Measurements from ENCODE around the gene S100A2. TPM values are rescaled to one million over a fixed set of nuclear protein-coding genes. Genes with fewer than 3 reads are reported as not detected.
"Not testable (repeated sequence)": the region's sequence is repeated elsewhere in the genome, so short reads cannot be mapped to it uniquely, and the experiment has no call there.

Gene S100A2
- total and polyA plus RNA-seq, 5 experiments from 2014 or later: not detected

DNA sequence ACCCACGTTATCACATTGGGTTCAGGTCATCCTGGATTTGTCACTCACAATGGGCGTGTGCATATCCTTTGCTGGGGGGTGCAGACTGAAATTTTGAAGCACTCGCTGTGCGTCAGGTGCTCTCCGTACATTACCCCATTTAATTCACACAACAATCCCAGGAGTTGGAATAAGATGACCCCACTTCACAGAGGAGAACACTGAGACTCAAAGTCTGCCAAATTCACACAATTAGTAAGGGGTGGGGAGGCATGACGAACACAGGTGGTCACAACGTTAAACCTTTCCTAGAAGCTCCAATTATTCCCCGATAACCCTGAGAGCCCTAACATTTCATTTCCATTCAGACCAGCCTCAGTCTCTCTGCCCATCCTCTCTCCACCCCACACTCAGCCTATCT is 3.8 kb upstream of the S100A2 start:
- Mint-ChIP-seq H3K9me3 (no peaks in the 10 kb centered on the region), H3K4me3 (peak overlapping the region in 2 of 10 donors; percentile 12 to 50), H3K27ac (no peak overlapping the region), H3K27me3 (peaks cover 0 to 12% (median 3%) of the 10 kb centered on the region in 5 donors), H3K36me3 (no peaks in the 10 kb centered on the region), H3K4me1 (peaks cover 16 to 41% (median 30%) of the 10 kb centered on the region in 4 donors)
- DNase-seq (no peak), ATAC-seq (no peak)
- POLR2A ChIA-PET: interaction anchor here (1.4 to 5.8 kb wide), 5 partner anchors 25 to 67 kb away, joined by 5 to 44 read pairs (median 13); partner anchors contain the start of genes S100A4 and S100A6

DNA sequence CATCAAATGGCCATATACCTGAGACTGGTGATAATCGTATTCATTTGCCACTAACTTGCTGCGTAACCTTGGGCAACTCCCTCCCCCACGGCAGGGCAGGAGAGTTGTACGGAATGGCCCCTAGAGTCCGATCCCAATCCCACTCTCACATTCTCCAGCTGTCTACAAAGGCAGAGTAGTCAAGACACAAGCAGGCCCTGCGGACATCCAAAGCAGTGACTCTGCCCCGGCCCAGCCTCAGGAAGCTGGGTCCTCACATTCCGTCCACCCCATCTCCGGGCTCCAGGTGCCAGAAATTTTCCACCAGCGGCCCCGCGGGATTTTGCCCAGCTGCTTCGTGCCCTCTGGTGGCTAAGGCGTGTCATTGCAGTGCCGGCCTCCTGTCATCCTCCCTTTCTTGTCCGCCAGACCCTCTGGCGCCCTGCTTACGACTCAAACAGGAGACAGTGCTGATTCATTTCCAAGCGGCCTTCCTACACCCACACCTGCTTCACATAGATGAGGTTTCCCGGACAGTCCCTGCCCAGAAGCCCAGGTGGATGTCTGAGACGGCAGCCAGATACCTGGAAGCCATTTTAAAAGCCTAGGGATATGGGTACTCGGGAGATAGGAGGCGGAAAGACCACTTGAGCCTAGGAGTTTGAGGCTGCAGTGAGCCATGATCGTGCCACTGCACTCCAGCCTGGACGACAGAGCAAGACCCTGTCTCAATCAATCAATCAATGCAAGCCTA is 2.9 kb upstream of the S100A2 start:
- H3K9me3 Mint-ChIP-seq: no peaks in the 10 kb centered on the region
- DNase-seq: peak; percentile 63 to 87 (median 75)
- peaks cover 16 to 41% (median 30%) of the 10 kb centered on the region in 4 donors for H3K4me1 Mint-ChIP-seq
- peaks cover 0 to 12% (median 3%) of the 10 kb centered on the region in 5 donors for H3K27me3 Mint-ChIP-seq
- no peaks in the 10 kb centered on the region for H3K36me3 Mint-ChIP-seq
- H3K4me3 Mint-ChIP-seq: peak overlapping the region; percentile 39 to 76 (median 66)
- peak overlapping the region in 9 of 10 donors; percentile 7 to 91 (median 77) for H3K27ac Mint-ChIP-seq
- peak; percentile 62 to 64 for ATAC-seq
- POLR2A ChIA-PET: interaction anchor here (1.1 to 5.8 kb wide), 6 partner anchors 22 to 58 kb away, joined by 3 to 44 read pairs (median 10); partner anchors contain the start of genes S100A4 and S100A6

DNA sequence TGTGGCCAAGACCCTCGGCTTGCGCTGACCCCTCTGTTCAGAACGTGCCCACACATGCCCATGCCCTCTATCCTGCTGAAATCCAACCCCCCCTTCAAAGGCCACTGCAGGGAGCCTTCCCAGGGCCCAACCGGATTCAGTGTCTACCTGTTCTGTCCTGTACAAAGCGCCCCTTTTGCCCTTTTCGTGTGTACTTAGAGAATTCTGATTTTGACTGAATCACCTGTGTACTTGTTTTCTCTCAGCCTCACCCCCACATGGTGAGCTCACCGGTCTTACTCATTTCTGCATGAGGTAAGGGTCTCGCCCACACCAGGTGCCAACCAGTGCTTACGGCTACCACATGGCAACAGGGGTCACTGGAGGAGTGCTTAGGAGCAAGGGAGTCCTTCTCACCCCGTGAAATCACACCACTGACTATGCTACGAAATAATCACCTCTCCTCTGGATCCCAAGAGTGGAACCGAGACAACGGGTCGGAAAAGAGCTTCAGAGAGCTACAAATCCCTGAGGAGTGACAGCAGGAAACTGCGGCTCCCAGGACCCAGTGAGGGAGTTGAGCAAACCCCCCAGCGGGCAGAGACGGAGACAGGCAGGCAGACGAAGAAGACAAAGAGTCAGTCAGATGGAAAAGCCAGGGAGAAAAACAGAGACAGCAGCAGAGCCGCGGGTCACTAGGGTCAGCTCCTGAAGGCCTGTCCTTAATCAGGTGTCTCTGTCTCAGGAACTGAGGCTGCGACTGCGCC is 2.1 kb upstream of the S100A2 start:
- no peak for DNase-seq
- H3K27ac Mint-ChIP-seq: peak overlapping the region in 5 of 10 donors; percentile 7 to 77 (median 60)
- H3K27me3 Mint-ChIP-seq: peaks cover 0 to 12% (median 3%) of the 10 kb centered on the region in 5 donors

DNA sequence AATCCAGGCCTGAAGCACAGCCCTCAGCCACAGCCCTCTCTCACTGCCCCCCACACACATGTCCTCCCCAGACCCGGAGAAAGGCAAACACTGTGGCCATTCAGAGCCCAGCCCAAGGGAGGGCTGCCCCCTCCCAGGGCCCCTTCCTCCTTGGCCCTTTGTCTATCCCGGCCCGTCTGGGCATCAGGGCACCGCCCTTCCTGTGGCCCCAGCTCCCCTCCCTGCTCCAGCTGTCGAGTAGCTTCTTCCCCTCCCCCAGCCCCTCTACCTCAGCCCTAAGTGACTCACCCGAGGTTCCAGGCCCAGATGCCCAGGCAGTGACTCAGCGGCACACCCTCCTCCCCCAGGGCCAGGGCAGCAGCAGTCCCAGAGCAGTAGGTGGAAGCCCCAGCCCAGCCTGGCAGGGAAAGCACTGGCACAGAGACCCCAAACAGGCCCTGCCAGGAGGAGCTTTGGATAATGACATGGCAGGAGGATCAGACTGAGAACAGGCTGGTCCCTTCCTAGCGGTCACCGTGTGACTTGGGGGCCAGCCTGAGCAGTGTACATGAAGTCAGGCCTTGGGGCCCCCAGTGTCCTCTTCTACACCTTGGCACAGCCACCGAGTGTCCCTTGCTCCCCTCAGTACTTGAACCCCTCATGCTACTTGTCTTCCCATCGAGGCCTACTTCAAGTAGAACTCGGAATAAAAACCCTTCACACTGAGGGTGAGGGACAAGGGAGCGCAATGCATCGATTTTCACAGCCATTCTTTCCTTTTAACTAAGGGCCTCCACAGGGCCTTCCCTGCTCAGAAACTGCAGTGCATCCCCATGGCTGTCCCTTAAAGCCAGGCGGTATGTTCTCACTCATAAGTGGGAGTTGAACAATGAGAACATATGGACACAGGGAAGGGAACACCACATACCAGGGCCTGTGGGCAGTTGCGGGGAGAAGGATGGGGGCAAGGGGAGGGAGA is 1.0 kb upstream of the S100A2 start:
- Mint-ChIP-seq H3K4me1 (peaks cover 16 to 33% (median 30%) of the 10 kb centered on the region in 4 donors), H3K36me3 (no peaks in the 10 kb centered on the region), H3K27me3 (peaks cover 0 to 9% (median 2%) of the 10 kb centered on the region in 5 donors), H3K9me3 (no peaks in the 10 kb centered on the region), H3K4me3 (peak overlapping the region in 6 of 10 donors; percentile 9 to 71 (median 52)), H3K27ac (peak overlapping the region in 8 of 10 donors; percentile 40 to 96 (median 68))
- ATAC-seq (peak; percentile 62 to 85), DNase-seq (peak in 4 of 10 donors; percentile 21 to 81 (median 52))
- POLR2A ChIA-PET: interaction anchor here (0.6 to 4.1 kb wide), 8 partner anchors 21 to 67 kb away, joined by 3 to 25 read pairs (median 6); partner anchors contain the start of genes CHTOP, S100A4, S100A5 and S100A6

More for the DNA sequence above, 2.1 kb upstream of the S100A2 start:
- POLR2A ChIA-PET: interaction anchor here (1.1 to 5.8 kb wide), 6 partner anchors 21 to 57 kb away, joined by 3 to 44 read pairs (median 10); partner anchors contain the start of genes S100A4 and S100A6
- Mint-ChIP-seq H3K4me3 (peak overlapping the region in 3 of 10 donors; percentile 14 to 48 (median 30)), H3K9me3 (no peaks in the 10 kb centered on the region), H3K4me1 (peaks cover 16 to 37% (median 30%) of the 10 kb centered on the region in 4 donors), H3K36me3 (no peaks in the 10 kb centered on the region)
- no peak for ATAC-seq

DNA sequence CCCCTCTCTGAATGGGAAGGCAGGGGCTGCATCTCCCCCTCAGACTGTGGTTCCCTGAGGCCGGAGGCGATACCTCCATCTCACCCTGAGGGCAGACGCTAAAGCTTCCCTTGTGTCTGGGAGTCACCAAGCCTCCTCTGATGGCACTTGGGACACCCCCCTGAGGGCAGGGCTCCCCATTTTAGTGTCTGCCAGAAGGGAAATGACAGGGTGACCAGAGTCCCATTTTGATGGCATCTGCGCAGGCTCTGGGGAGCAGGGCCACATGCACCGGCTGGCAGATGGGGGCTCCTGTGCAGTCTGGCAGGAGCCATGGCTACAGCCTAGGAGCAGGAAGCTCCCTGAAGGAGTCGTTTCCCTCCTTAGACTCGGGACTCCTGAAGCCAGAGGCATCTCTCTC is 1.7 kb downstream of the S100A2 start:
- Mint-ChIP-seq H3K27ac (peak overlapping the region in 3 of 10 donors; percentile 28 to 64 (median 29)), H3K36me3 (no peaks in the 10 kb centered on the region), H3K9me3 (no peaks in the 10 kb centered on the region), H3K27me3 (no peaks in the 10 kb centered on the region), H3K4me1 (peaks cover 16 to 32% (median 28%) of the 10 kb centered on the region in 4 donors), H3K4me3 (no peak overlapping the region)
- DNase-seq (no peak), ATAC-seq (no peak)
- POLR2A ChIA-PET: interaction anchor here (0.7 to 4.1 kb wide), 3 partner anchors 19 to 31 kb away, joined by 5 to 25 read pairs (median 9); partner anchors contain the start of gene S100A4

DNA sequence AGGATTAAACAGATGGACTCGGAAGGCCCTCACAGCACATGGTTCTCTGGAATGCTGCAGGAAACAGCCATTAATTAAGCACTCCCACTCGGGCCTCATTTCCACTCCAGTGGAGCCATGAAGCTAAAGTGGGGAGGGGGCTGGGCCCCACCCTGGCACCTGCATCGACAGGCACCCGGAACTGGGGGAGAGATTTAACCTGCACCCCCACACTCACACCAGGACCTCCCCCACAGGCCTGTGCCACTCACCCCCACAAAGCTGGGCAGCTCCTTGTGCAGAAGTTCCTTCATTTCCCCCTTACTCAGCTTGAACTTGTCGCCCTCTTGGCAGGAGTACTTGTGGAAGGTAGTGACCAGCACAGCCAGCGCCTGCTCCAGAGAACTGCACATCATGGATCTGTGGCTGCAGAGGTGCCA is 2.2 kb downstream of the S100A2 start:
- peak overlapping the region in 4 of 10 donors; percentile 21 to 64 (median 28) for H3K27ac Mint-ChIP-seq
- no peak for ATAC-seq
- POLR2A ChIA-PET: interaction anchor here (2.3 to 4.1 kb wide), 2 partner anchors 18 to 31 kb away, joined by 9 to 25 read pairs; partner anchors contain the start of gene S100A4
- peaks cover 12 to 29% (median 25%) of the 10 kb centered on the region in 4 donors for H3K4me1 Mint-ChIP-seq
- no peak for DNase-seq
- no peak overlapping the region for H3K4me3 Mint-ChIP-seq
- H3K36me3 Mint-ChIP-seq: no peaks in the 10 kb centered on the region
- no peaks in the 10 kb centered on the region for H3K9me3 Mint-ChIP-seq
- H3K27me3 Mint-ChIP-seq: no peaks in the 10 kb centered on the region

DNA sequence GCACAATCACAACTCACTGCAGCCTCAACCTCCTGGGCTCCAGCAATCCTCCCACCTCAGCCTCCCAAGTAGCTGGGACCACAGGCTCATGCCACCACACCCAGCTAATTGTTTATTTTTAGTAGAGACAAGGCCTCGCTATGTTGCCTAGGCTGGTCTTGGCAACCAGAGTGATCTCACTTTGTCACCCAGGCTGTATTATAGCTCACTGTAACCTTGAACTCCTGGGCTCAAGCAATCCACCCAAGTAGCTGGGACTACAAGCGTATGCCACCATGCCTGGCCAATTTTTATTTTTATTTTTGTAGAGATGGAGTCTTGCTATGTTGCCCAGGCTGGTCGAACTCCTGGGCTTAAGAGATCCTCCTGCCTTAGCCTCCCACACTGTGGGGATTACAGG is 3.6 kb downstream of the S100A2 start:
- not testable (repeated sequence) for H3K36me3 Mint-ChIP-seq, H3K9me3 Mint-ChIP-seq, H3K27me3 Mint-ChIP-seq, DNase-seq, ATAC-seq, H3K4me3 Mint-ChIP-seq
- POLR2A ChIA-PET: interaction anchor here (2.3 to 2.5 kb wide), 2 partner anchors 17 to 27 kb away, joined by 9 to 12 read pairs; partner anchors contain the start of genes S100A4 and S100A6
- Mint-ChIP-seq H3K27ac (peak overlapping the region in 1 of 10 donors; percentile 9), H3K4me1 (peaks cover 6 to 17% (median 14%) of the 10 kb centered on the region in 4 donors)

DNA sequence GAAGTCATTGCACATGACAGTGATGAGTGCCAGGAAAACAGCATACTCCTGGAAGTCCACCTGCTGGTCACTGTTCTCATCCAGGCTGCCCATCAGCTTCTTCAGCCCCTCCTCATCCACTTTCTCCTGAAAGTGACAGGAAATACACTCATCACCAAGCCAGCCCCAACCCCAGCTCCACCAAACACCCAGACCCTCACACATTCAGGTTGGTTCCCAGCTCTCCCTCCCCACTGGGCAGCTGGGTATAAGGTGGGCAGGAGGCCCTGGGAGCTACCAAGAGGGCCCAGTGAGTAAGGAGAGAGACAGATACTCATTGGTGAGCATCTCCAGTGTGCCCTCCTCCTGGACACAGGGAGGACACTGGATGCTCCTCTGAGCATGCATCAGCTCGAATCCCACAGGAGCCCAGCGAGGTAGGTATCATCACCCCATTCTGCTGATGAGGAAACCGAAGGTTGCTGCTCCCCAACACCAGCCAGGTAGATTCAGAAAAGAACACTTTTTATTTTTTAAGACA is 4.1 kb downstream of the S100A2 start:
- H3K27ac Mint-ChIP-seq: peak overlapping the region in 1 of 10 donors; percentile 9

DNA sequence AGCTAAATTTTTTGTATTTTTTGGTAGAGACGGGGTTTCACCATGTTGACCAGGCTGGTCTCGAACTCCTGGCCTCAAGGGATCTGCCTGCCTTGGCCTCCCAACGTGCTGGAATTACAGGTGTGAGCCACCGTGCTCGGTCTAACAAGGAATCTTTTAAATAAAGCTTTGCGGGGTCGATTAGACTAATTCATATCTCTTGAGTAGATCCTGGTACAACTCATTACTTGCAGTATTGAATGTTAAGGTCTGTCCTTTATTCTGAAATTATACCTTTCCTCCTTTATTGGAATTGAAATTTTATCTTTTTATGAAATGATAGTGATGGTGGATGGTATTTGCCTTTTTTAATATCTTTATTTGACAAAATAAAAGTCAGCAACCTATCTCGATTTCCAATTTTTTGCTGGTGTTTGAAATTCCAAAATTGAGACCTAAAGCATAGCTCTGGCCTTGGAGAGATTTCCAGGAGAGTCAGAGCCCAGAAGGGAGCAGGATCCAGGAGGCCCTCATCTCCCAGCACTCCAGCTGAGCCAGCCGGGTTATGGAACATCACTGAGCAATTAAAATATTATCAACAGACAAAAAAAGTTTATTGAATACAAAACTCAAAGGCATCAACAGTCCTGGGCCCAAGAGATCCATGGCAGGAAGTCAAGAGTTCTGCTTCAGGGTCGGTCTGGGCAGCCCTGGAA is 4.7 kb downstream of the S100A2 start:
- ATAC-seq (no peak), DNase-seq (no peak)
- no peak overlapping the region for H3K4me3 Mint-ChIP-seq
- H3K36me3 Mint-ChIP-seq: no peaks in the 10 kb centered on the region
- peaks cover 2 to 7% (median 4%) of the 10 kb centered on the region in 4 donors for H3K4me1 Mint-ChIP-seq
- no peaks in the 10 kb centered on the region for H3K27me3 Mint-ChIP-seq
- POLR2A ChIA-PET: interaction anchor here (0.6 to 2.5 kb wide), 2 partner anchors 26 to 32 kb away, joined by 3 to 12 read pairs; partner anchors contain the start of gene S100A6
- peak overlapping the region in 2 of 10 donors; percentile 9 to 27 for H3K27ac Mint-ChIP-seq
- no peaks in the 10 kb centered on the region for H3K9me3 Mint-ChIP-seq

More for the DNA sequence above, 4.1 kb downstream of the S100A2 start:
- Mint-ChIP-seq H3K36me3 (no peaks in the 10 kb centered on the region), H3K4me3 (no peak overlapping the region), H3K9me3 (no peaks in the 10 kb centered on the region), H3K4me1 (peaks cover 4 to 13% (median 9%) of the 10 kb centered on the region in 4 donors), H3K27me3 (no peaks in the 10 kb centered on the region)
- ATAC-seq (no peak), DNase-seq (no peak)
- POLR2A ChIA-PET: interaction anchor here (2.5 kb wide), 1 partner anchor 27 kb away, joined by 12 read pairs; the partner anchor contains the start of gene S100A6

DNA sequence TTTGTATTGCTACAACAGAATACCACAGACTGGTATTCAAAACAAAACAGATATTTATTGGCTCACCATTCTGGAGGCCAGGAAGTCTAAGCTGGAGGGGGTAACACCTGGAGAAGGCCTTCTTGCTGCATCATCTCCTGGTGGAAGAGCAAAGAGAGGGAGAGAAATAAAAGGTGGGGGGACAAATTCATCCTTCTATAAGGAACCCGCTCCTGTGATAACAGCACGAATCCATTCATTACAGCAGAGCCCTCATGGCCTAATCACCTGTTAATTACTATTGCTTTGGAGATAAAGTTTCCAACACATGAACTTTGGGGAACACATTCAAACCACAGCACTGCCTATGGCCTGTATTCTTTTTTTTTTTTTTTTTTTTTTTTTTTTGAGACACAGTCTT is 5.4 kb downstream of the S100A2 start:
- no peak for ATAC-seq
- Mint-ChIP-seq H3K4me3 (no peak overlapping the region), H3K9me3 (no peaks in the 10 kb centered on the region), H3K27me3 (no peaks in the 10 kb centered on the region), H3K27ac (no peak overlapping the region), H3K36me3 (no peaks in the 10 kb centered on the region), H3K4me1 (peaks cover 0 to 1% (median 0%) of the 10 kb centered on the region in 4 donors)
- DNase-seq: no peak
- POLR2A ChIA-PET: interaction anchor here (0.6 to 2.5 kb wide), 2 partner anchors 26 to 31 kb away, joined by 3 to 12 read pairs; partner anchors contain the start of gene S100A6
